Fibroblast of peridontal ligament (primary cell): ENCODE measurements around the gene ACE.

Source experiments
- DNase-seq: peaks from one replicate; pipeline ENCODE4 v3.0.0-alpha.2; 2010; ENCODE audit errors: extremely low read depth

Gene ACE

GRCh38 chr17:63537001-63537400, 60.1 kb downstream of the ACE start:
- no peak for DNase-seq

GRCh38 chr17:63537991-63538692, 61.3 kb downstream of the ACE start:
- DNase-seq = no peak

GRCh38 chr17:63538693-63539595, 62.1 kb downstream of the ACE start:
- no peak for DNase-seq

GRCh38 chr17:63540590-63540989, 63.7 kb downstream of the ACE start:
- DNase-seq = no peak

- DNase-seq = no peak
Measured at GRCh38 chr17:63542218-63542545, 65.3 kb downstream of the ACE start.

GRCh38 chr17:63542942-63543821, 66.3 kb downstream of the ACE start:
- DNase-seq = no peak

- no peak for DNase-seq
Measured at GRCh38 chr17:63543822-63544420, 67.1 kb downstream of the ACE start.

GRCh38 chr17:63544467-63545301, 67.8 kb downstream of the ACE start:
- no peak for DNase-seq

GRCh38 chr17:63546308-63547082, 69.6 kb downstream of the ACE start:
- no peak for DNase-seq

- DNase-seq = no peak
Measured at GRCh38 chr17:63547083-63547523, 70.2 kb downstream of the ACE start.
